NCI-H1417 treated with DMSO at 0.1 percent for 48 hours (cell line): Measurements from ENCODE around the gene PCSK5.

Experiments
- DNase-seq: peaks from one replicate; lab custom pipeline; 2025; lab: John Stamatoyannopoulos, UW

PCSK5 gene

DNA sequence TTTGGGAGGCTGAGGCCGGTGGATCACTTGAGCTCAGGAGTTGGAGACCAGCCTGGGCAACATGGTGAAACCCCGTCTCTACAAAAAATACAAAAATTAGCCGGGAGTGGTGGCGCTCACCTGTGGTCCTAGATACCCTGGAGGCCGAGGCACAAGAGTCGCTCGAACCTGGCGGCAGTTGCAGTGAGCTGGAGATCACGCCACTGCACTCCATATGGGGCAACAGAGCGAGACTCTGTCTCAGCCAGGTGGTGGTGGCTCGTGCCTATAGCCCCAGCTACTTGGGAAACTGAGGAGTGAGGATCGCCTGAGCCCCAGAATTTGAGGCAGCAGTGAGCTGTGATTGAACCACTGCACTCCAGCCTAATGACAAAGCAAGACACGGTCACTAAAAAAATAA, 506.1 kb downstream of the PCSK5 start:
- no peak for DNase-seq

DNA sequence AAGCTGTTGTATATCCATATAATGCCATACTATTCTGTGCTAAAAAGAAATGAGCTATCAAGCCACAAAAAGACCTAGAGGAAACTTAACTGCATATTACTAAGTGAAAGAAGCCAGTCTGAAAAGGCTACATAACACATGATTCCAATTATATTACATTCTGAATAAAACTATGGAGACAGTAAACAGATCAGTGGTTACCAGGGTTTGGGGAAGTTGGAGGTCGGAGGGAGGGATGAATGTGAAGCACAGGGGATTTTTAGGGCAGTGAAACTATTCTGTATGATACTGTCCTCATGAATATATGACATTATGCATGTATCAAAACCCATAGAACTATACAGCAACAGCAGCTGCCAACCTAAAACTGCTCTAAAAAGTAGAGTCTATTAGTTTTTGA, 509.4 kb downstream of the PCSK5 start:
- no peak for DNase-seq

GRCh38 chr9:76400534-76401096, 510.1 kb downstream of the PCSK5 start:
- DNase-seq: no peak

DNA sequence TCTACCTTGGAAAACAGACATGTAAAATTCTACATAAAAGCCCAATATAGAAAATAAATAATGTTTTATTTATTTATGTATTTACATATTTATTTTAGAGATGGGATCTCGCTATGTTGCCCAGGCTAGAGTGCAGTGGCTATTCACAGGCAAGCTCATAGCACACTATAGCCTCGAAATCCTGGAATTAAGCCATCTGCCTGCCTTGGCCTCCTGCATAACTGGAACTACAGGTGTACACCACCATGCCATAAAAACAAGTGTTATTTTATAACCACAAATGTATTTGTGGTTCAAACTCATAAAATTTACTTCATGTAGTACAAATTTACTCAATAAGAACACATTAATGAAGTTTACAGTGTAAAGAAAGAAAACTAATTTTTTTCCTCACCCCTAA, 510.7 kb downstream of the PCSK5 start:
- DNase-seq: no peak

DNA sequence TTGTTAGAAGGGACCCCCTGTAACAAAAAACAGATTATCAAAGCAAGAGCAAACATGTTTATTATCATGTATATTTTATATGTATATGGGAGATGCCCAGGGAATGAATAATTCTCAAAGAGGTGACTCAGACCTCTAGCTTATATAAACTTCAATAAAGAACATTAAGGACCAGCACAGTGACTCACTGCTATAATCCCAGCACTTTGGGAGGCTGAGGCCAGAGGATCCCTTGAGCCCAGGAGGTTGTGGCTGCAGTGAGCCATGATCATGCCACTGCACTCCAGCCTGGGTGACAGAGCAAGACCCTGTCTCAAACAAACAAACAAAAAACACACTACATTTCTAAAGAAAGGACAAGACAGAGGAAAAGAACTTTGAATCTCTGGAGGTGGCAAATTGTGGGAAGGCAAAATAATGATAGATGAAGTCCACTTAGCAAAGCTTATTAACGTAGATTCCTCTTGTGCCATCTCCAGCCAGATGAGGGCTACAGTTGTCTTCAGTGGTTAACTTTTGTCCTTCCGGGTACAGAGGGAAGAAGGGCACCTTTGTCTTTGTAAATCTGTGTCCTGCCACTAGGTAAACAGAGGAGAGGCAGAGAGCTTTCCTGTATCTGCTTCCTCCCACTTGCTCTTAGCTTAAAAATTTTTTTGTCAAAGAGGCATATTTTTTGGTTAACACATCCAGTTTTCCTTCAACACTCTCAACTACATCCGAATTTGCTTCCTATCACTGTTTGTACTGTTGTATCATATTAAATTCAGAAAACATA, 511.3 kb downstream of the PCSK5 start:
- DNase-seq: no peak

- no peak for DNase-seq
These were observed 512.9 kb downstream of the PCSK5 start for GRCh38 chr9:76403352-76403751.

GRCh38 chr9:76404401-76404800, 513.9 kb downstream of the PCSK5 start:
- DNase-seq: no peak

DNA sequence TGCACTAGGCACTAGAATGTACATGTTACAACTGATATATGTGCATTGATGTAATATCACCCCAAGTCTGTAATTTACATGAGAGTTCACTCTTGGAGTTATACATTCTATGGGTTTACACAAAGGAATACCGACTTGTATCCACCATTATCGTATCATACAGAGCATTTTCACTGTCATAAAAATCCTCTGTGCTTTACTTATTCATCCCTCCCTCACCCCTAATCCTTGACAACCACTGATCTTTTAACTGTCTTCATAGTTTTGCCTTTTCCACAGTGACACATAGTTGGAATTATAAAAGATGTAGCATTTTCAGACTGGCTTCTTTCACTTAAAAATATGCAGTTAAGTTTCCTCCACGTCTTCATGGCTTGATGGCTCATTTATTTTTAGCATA, 514.9 kb downstream of the PCSK5 start:
- DNase-seq: no peak

DNA sequence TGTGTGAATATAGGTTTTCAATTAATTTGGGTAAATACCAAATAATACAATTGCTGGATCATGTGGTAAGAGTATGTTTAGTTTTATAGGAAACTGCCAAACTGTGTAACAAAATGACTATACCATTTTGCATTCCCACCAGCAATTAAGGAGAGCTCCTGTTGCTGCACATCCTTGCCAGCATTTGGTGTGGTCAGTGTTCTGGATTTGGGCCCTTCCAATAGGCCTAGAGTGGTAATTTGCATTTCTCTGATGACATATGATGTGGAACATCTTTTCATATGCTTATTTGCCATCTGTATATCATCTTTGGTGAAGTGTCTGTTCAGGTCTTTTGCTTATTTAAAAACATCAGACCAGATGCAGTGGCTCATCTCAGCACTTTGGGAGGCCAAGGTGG, 515.4 kb downstream of the PCSK5 start:
- DNase-seq: no peak
